Thymus (tissue), 11 donors: ENCODE data around the gene PNMA6E. TPM values are rescaled to one million over a fixed set of nuclear protein-coding genes. Genes with fewer than 3 reads are reported as not detected.

Experiments
- DNase-seq, 9 donors: peaks; one replicate each; pipeline ENCODE4 v3.0.0-alpha.2; 2013; ENCODE audit warnings: low spot score in 9 of 9, low read depth in 6 of 9, missing footprints in 1 of 9
- H3K27ac ChIP-seq, 2 donors: one replicate each; pipeline ENCODE4 v1.5.1; 2013; ENCODE audit warnings: control low read depth in 1 of 2, low read depth in 1 of 2, low read length in 1 of 2, mild to moderate bottlenecking in 1 of 2, moderate library complexity in 1 of 2
- H3K27me3 ChIP-seq, 2 donors: one replicate each; pipeline ENCODE4 v1.5.1; 2013; ENCODE audit warnings: low read length in 1 of 2; ENCODE audit not compliant: control insufficient read depth in 2 of 2, insufficient read depth in 1 of 2
- H3K36me3 ChIP-seq, 2 donors: one replicate each; pipeline ENCODE4 v1.5.1; 2013; ENCODE audit warnings: low read length in 1 of 2, mild to moderate bottlenecking in 1 of 2, moderate library complexity in 1 of 2; ENCODE audit not compliant: control insufficient read depth in 2 of 2, insufficient read depth in 2 of 2
- H3K4me1 ChIP-seq, 2 donors: one replicate each; pipeline ENCODE4 v1.5.1; 2013; ENCODE audit warnings: low read length in 2 of 2; ENCODE audit not compliant: control insufficient read depth in 2 of 2, insufficient read depth in 2 of 2
- H3K4me3 ChIP-seq, 2 donors: one replicate each; pipeline ENCODE4 v1.5.1; 2013; ENCODE audit warnings: low read length in 2 of 2, control low read depth in 1 of 2, mild to moderate bottlenecking in 1 of 2
- H3K9me3 ChIP-seq, 2 donors: one replicate each; pipeline ENCODE4 v1.5.1; 2013; ENCODE audit warnings: low read length in 1 of 2, mild to moderate bottlenecking in 1 of 2; ENCODE audit not compliant: control insufficient read depth in 2 of 2, insufficient read depth in 1 of 2
- WGBS: extraction: QIAGEN DNeasy Blood & Tissue Kit; methylation state at CpG from one replicate; pipeline ENCODE4 v1.1.7; 2013; 5-methylcytosine and 5-hydroxymethylcytosine counted together
- polyA plus RNA-seq: library from polyadenylated mRNA; stranded (reverse); fragments of 200-250 nt; gene quantifications from one replicate; pipeline ENCODE4 v1.2.3, GENCODE V29; 2013
- total RNA-seq: library from RNA; stranded (reverse); fragments of 120-200 nt; gene quantifications from one replicate; pipeline ENCODE4 v1.2.4, GENCODE V29; 2013
- donor health status: healthy.

Gene PNMA6E
- total and polyA plus RNA-seq, 2 donors: 0.05 TPM; not detected in 1

DNA sequence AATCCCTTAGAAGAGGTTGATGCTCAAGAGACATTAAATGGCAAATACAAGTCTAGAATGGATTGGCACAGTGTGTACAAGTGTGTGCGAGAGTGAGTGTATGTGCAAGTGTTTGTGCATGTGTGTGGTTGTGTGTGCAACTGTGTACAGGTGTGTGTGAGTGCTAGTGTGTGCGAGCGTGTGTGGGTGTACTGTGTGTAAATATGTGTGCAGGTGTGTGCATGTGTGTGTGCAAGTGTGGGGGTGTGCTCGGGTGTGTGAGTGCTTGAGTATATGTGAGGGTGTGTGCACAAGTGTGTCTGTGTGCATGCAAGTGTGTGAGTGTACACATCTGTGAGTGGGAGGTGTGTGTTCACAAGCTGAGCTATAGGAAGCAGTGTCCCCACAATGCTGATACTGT is 38.8 kb upstream of the PNMA6E start:
- DNase-seq: no peak
- H3K4me1 ChIP-seq: no peaks in the 10 kb centered on the region
- H3K36me3 ChIP-seq: no peaks in the 10 kb centered on the region
- no peaks in the 10 kb centered on the region for H3K9me3 ChIP-seq
- no peaks in the 10 kb centered on the region for H3K27me3 ChIP-seq
- 96% methylated on average over 4 of the region's 4 CpGs for WGBS
- no peak overlapping the region for H3K27ac ChIP-seq
- no peak overlapping the region for H3K4me3 ChIP-seq

GRCh38 chrX:153438532-153438931 is 37.4 kb upstream of the PNMA6E start:
- no peaks in the 10 kb centered on the region for H3K9me3 ChIP-seq
- no peak overlapping the region for H3K27ac ChIP-seq
- 22% methylated on average over 8 of the region's 8 CpGs for WGBS
- no peaks in the 10 kb centered on the region for H3K36me3 ChIP-seq
- no peaks in the 10 kb centered on the region for H3K4me1 ChIP-seq
- DNase-seq: peak in 1 of 9 donors; percentile 26
- no peak overlapping the region for H3K4me3 ChIP-seq
- H3K27me3 ChIP-seq: no peaks in the 10 kb centered on the region

DNA sequence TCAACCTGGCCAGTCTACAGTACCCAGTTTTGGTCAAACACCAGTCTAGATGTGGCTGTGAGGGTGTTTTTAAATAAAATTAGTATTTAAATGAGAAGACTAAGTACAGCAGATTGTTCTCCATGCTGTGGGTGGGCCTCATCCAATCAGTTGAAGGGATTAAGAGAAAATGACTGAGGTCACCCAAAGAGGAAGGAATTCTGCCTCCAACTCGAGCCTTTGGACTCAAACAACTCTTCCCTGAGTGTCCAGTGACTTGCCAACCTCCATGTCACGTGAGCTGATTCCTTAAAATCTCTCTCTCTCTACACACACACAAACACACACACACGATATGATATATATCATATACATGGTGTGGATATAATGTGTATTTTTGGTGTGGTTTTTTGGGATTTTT is 34.7 kb upstream of the PNMA6E start:
- WGBS: 85% methylated on average over 3 of the region's 3 CpGs
- no peaks in the 10 kb centered on the region for H3K27me3 ChIP-seq
- no peaks in the 10 kb centered on the region for H3K36me3 ChIP-seq
- peaks cover 0 to 7% of the 10 kb centered on the region in 2 donors for H3K9me3 ChIP-seq
- no peak overlapping the region for H3K4me3 ChIP-seq
- no peak for DNase-seq
- H3K4me1 ChIP-seq: no peaks in the 10 kb centered on the region
- no peak overlapping the region for H3K27ac ChIP-seq

DNA sequence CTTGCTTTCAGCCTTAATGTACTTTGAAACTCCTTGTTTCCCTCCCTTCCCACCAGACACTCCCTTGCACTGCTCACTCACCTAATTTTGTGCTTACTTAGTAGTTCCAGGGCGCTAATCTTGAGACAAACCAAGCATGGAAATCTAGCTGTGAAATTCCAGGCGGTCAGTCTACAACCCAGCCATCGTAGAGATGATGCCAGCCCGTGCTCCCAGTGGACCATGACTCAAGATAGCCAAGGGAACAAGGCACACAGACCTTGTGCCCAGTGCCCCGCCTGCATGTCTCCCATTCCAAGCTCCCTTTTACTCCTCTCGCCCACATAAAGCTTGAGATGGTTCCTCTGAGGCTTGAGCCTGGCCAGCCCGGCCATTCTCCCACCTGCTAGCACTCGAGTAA is 33.7 kb upstream of the PNMA6E start:
- Histone ChIP-seq H3K4me3 (no peak overlapping the region), H3K9me3 (peaks cover 0 to 11% of the 10 kb centered on the region in 2 donors), H3K27me3 (no peaks in the 10 kb centered on the region), H3K27ac (no peak overlapping the region), H3K4me1 (no peaks in the 10 kb centered on the region), H3K36me3 (no peaks in the 10 kb centered on the region)
- 91% methylated on average over 8 of the region's 8 CpGs for WGBS
- no peak for DNase-seq

DNA sequence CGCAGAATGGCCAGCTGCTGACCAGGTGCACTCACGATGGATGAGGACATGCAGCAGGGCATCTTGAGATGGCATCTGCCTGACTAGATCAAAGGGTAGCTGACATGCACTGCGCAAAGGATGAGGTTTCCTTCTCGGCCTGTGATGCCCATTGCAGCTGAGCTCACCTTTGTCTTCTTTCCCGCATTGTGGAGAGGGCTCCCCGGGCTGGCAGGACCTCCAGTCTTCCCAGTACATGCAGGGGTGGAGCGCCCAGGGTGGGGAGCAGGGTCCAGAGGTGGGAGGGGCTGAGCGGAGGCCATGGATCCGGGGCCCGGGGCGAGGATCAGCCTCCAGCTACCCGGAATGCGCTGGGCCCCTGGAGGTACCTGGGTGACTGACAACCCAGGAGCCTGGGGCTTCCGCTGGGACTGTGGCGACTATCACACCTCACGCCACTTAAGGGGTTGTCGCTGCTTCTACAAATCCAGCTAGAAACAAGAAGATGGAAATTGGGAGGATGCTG is 32.7 kb upstream of the PNMA6E start:
- Histone ChIP-seq H3K27ac (no peak overlapping the region), H3K4me3 (no peak overlapping the region), H3K36me3 (no peaks in the 10 kb centered on the region), H3K27me3 (no peaks in the 10 kb centered on the region), H3K4me1 (no peaks in the 10 kb centered on the region), H3K9me3 (peaks cover 0 to 11% of the 10 kb centered on the region in 2 donors)
- WGBS: 95% methylated on average over 17 of the region's 17 CpGs
- DNase-seq: no peak

DNA sequence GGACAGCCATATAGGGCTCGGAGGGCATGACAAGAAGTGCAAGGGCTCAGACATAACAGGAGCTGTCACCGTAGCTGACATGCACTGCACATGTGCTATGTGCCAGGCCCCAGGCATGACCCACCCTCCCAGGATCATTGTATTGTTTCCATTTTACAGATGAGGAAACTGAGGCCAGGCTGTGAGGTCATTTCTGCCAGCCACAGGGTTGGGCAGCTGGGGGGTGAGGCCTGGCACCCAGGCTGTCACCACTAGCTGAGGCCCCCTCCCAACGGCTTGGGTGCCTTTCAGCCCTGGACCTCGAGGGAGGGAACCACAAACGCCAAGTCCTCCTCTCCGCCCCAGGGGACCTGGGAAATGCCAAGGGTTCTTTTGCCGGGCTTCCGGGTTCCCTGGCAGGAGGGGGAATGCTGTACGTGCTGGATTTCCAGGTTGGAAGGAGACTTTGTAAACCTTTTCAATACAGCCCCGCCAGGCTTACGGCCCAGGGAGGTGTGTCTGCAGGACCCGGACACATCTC is 32.1 kb upstream of the PNMA6E start:
- H3K27ac ChIP-seq: no peak overlapping the region
- peaks cover 0 to 11% of the 10 kb centered on the region in 2 donors for H3K9me3 ChIP-seq
- no peaks in the 10 kb centered on the region for H3K36me3 ChIP-seq
- H3K27me3 ChIP-seq: no peaks in the 10 kb centered on the region
- WGBS: 91% methylated on average over 12 of the region's 12 CpGs
- no peaks in the 10 kb centered on the region for H3K4me1 ChIP-seq
- H3K4me3 ChIP-seq: no peak overlapping the region
- DNase-seq: no peak

- no peak overlapping the region for H3K4me3 ChIP-seq
- H3K4me1 ChIP-seq: no peaks in the 10 kb centered on the region
- no peaks in the 10 kb centered on the region for H3K36me3 ChIP-seq
- WGBS: 93% methylated on average over 6 of the region's 6 CpGs
- H3K27ac ChIP-seq: no peak overlapping the region
- H3K9me3 ChIP-seq: peaks cover 0 to 11% of the 10 kb centered on the region in 2 donors
- DNase-seq: no peak
- H3K27me3 ChIP-seq: no peaks in the 10 kb centered on the region
Measured at GRCh38 chrX:153430796-153431195, 29.6 kb upstream of the PNMA6E start.

- DNase-seq: no peak
- Histone ChIP-seq H3K27me3 (no peaks in the 10 kb centered on the region), H3K36me3 (no peaks in the 10 kb centered on the region), H3K4me3 (no peak overlapping the region), H3K27ac (no peak overlapping the region), H3K9me3 (peaks cover 0 to 8% of the 10 kb centered on the region in 2 donors), H3K4me1 (no peaks in the 10 kb centered on the region)
- 96% methylated on average over 3 of the region's 3 CpGs for WGBS
Measured at GRCh38 chrX:153426204-153426603, 25.1 kb upstream of the PNMA6E start.

DNA sequence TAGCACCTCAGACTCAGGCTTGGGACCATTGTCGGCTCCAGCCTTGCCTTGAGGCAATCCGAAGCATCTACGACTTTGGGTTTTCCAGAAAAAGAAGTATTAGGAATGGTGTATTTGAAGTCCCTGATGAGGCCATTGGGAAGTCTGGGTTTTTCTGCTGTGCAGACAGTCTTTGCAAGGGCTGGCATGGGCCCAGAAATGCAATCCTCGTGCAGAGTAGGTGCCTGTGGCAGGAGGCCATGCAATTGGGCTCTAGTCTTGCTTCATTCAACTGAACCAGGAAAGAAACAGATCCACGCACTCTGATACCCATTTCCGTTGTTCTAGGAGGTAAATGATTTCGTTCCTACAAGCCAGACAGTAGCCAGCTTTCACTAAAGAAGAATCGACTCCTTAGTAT is 22.5 kb upstream of the PNMA6E start:
- Histone ChIP-seq H3K4me1 (no peaks in the 10 kb centered on the region), H3K4me3 (no peak overlapping the region), H3K9me3 (no peaks in the 10 kb centered on the region), H3K27me3 (no peaks in the 10 kb centered on the region), H3K36me3 (peaks cover 0 to 3% of the 10 kb centered on the region in 2 donors), H3K27ac (no peak overlapping the region)
- no peak for DNase-seq
- WGBS: 94% methylated on average over 8 of the region's 8 CpGs
